SJSA1 (cell line): Measurements from ENCODE around the gene LYRM4. TPM values are rescaled to one million over a fixed set of nuclear protein-coding genes. Genes with fewer than 3 reads are reported as not detected.

Experiments used
- DNase-seq, 2 experiments: peaks; one replicate each; pipeline ENCODE4 v3.0.0-alpha.2; 2015 to 2020; ENCODE audit warnings: low spot score in 2 of 2, low read depth in 1 of 2
- H3K27ac ChIP-seq: fragments of 250-450 bp; sonication (Bioruptor Pico); 2 replicates; pipeline ENCODE4 v1.5.1; 2020; ENCODE audit warnings: mild to moderate bottlenecking, moderate library complexity
- H3K27me3 ChIP-seq: fragments of 250-450 bp; sonication (Bioruptor Pico); replicated peaks from 2 replicates; pipeline ENCODE4 v1.5.1; 2020; ENCODE audit warnings: mild to moderate bottlenecking, moderate library complexity
- H3K36me3 ChIP-seq: fragments of 250-450 bp; sonication (Bioruptor Pico); 2 replicates; pipeline ENCODE4 v1.5.1; 2020; ENCODE audit warnings: mild to moderate bottlenecking
- H3K4me1 ChIP-seq: fragments of 250-450 bp; sonication (Bioruptor Pico); replicated peaks from 2 replicates; pipeline ENCODE4 v1.6.1; 2021; ENCODE audit warnings: mild to moderate bottlenecking
- H3K4me3 ChIP-seq: fragments of 250-450 bp; sonication (Bioruptor Pico); 2 replicates; pipeline ENCODE4 v1.5.1; 2020; ENCODE audit warnings: mild to moderate bottlenecking
- H3K9me3 ChIP-seq: fragments of 250-450 bp; sonication (Bioruptor Pico); replicated peaks from 2 replicates; pipeline ENCODE4 v1.5.1; 2020; ENCODE audit warnings: mild to moderate bottlenecking
- total RNA-seq: library from RNA; depleted of rRNA; stranded (reverse); fragments of >200 nt; shearing (Covaris generic); gene quantifications from 2 replicates; pipeline ENCODE4 v1.2.3, GENCODE V29; 2014

The LYRM4 gene
- total RNA-seq, 1 experiment from 2014 or later, result 23.0 TPM

DNA sequence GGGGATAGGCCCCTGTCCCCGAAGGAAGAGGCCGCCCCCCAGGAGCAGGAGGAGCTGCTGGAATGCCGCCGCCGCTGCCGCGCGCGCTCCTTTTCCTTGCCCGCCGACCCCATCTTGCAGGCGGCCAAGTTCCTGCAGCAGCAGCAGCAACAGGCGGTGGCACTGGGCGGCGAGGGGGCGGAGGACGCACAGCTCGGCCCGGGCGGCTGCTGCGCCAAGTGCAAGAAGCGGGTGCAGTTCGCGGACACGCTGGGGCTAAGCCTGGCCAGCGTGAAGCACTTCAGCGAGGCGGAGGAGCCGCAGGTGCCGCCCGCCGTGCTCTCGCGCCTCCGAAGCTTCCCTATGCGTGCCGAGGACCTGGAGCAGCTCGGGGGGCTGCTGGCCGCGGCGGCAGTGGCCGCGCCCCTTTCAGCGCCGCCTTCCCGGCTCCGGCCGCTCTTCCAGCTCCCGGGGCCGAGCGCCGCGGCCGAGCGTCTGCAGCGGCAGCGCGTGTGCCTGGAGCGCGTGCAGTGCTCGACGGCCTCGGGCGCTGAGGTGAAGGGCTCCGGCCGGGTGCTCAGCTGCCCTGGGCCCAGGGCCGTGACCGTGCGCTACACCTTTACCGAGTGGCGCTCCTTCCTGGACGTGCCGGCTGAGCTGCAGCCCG, 175.0 kb downstream of the LYRM4 start:
- no peaks in the 10 kb centered on the region for H3K9me3 ChIP-seq
- H3K27ac ChIP-seq, result no peak overlapping the region
- H3K4me1 ChIP-seq, result peaks cover 39% of the 10 kb centered on the region
- no peaks in the 10 kb centered on the region for H3K36me3 ChIP-seq
- peaks cover 45% of the 10 kb centered on the region for H3K27me3 ChIP-seq
- H3K4me3 ChIP-seq, result peak overlapping the region; percentile 38
- DNase-seq, result peak in 1 of 2 experiments; percentile 55

DNA sequence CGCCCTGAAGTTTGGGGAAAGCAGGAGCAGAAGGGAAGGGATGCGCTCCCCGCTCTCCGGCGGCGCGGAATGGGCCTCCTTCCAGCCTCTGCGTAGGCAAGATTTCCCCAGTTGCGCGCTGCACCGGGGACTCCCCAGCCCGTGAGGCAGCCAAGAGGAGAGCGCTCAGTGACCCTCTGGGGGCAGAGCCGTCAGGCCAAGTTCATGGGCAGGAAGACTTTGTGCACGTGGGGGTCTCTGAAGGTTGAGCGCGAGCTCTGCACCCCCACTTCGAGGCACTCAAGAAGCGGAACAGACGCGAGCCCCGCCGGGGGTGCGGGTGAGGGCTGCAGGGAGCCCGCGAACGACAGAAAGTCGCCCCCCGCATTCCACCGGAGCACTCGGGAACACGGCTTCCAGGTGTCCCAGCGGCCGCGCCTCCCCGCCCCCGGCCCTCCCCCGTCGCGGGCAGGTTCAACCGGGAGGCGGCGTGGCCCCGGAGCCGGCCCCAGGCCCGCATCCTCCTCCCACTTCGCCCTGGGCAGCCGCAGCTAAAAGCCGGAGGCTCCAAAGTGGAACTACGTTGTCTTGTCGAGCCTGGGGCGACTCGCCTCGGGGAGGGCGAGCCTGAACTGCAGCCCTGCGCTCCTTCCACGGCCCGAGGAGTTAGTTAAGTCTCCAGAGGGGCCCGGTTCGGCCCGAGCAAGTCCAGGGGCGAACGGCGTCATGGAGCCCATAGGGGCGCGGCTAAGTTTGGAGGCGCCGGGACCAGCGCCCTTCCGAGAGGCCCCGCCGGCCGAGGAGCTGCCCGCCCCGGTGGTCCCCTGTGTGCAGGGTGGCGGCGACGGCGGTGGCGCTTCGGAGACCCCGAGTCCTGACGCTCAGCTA, 175.7 kb downstream of the LYRM4 start, which contains the start of gene PPP1R3G:
Gene PPP1R3G (plus strand): TSS at position 561 of the 867 bp plus-strand sequence. CDS start 145 bp downstream, at position 706.
- no peak within 1 kb of the TSS for H3K27ac ChIP-seq
- no peaks in the 10 kb centered on the region for H3K9me3 ChIP-seq
- DNase-seq, result peak; percentile 48 to 55
- H3K36me3 ChIP-seq, result no peaks in the 10 kb centered on the region
- H3K27me3 ChIP-seq, result peaks cover 40% of the 10 kb centered on the region
- H3K4me3 ChIP-seq, result peak within 1 kb of the TSS; percentile 38
- peaks cover 39% of the 10 kb centered on the region for H3K4me1 ChIP-seq

DNA sequence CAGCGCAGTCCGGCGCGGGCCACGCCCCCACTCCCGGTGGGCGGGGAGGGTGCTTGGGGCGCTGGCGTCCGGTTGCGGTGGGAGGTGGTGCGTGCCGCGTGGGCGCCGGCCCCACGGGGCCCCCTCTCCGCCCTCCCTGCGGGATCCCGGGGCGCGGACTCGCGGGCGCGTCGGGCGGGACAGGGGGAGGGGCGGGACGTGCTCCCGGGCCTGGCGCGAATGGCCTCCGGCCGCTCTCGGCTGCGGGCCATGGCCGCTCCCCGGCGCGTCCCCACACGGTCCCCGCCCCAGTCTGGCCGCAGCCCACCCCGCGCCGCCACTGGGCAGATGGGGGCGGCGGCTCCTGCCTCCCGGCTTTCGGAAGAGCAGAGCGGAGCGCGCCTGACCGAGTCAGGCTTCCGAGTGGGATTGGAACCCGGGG, 176.4 kb downstream of the LYRM4 start:
- Histone ChIP-seq H3K27me3 (peaks cover 34% of the 10 kb centered on the region), H3K9me3 (no peaks in the 10 kb centered on the region), H3K4me1 (peaks cover 39% of the 10 kb centered on the region), H3K36me3 (no peaks in the 10 kb centered on the region), H3K4me3 (peak overlapping the region; percentile 38), H3K27ac (no peak overlapping the region)
- DNase-seq, result no peak

DNA sequence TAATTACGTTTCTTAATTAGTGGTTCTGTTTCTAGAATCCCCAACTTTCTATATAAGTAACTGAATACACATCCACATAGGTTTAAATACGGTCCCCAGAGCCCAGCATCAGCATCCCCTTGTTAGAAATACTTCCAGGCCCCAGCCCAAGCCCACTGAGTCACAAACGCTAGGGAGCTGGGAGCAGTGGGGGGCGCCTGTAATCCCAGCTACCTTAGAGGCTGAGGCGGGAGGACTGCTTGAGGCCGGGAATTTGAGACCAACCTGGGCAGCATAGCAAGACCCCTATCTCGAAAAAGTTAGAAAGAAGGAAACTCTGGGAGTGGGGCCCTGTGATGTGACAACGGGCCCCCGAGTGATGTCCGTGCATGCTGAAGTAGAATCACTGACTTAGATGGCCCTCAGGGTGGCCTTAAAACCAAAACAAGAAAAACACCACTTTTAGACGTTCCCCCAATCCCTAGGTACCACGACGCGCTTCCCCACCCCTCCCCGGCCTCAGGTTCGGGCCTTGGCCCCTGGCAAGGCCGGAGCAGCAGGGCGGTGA, 176.9 kb downstream of the LYRM4 start:
- Histone ChIP-seq H3K4me3 (peak overlapping the region; percentile 38), H3K27me3 (peaks cover 29% of the 10 kb centered on the region), H3K4me1 (peaks cover 39% of the 10 kb centered on the region), H3K9me3 (no peaks in the 10 kb centered on the region), H3K36me3 (no peaks in the 10 kb centered on the region), H3K27ac (no peak overlapping the region)
- no peak for DNase-seq

DNA sequence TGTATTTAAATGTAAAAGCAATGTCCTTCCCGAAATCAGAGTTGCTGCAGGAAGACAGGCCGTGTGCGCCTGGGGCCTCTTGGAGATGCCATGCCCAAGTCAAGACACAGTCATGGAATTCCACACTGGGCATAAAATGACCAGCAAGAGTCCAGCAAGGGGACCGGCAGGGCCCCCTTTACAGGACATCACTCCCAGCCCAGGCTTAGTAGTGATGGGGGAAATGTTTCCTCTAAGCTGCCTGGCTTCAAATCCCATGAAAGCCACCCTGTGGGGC, 177.5 kb downstream of the LYRM4 start:
- Histone ChIP-seq H3K4me3 (no peak overlapping the region), H3K4me1 (peaks cover 39% of the 10 kb centered on the region), H3K9me3 (no peaks in the 10 kb centered on the region), H3K36me3 (no peaks in the 10 kb centered on the region), H3K27me3 (peaks cover 26% of the 10 kb centered on the region), H3K27ac (no peak overlapping the region)
- DNase-seq, result no peak

DNA sequence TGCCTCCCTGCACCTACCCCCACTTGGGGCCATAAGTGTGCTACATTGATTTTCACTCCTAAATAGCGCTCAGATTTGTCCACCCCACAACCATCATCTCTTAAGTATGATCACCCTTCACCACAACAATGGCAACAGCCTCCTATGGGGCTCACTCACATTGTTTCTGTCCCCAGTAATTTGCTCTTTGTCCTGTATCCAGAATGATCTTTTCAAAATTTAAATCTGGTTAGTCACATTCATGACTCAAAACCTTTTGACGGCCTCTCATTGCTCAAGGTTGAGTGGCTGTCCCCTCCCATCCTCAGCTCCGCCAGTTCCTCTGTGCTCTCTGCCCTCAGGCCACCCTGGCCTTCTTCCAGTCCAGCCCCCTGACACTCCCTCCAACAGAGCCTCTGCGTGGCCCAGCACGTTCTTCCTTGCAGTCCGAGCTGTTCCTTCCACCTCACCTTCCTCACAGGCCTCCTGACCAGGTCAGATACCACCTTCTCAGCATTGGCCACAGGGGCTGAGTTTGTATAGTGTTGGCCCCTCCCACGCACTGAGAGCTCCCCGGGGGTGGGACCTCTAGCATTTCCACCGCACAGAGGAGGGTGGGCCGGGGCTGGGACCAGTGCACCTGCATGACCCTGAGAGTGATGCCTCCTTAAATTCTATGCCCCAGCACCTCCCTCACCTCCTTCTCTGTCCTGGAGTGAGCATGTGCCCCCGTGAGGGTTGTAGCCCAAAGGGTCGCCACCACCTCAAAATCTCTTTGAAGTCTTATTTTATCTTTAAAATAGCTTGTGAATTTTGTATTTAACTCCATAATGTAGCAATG, 178.1 kb downstream of the LYRM4 start:
- H3K36me3 ChIP-seq, result no peaks in the 10 kb centered on the region
- H3K4me1 ChIP-seq, result peaks cover 39% of the 10 kb centered on the region
- no peaks in the 10 kb centered on the region for H3K9me3 ChIP-seq
- DNase-seq, result peak; percentile 77 to 87
- H3K27ac ChIP-seq, result no peak overlapping the region
- peaks cover 26% of the 10 kb centered on the region for H3K27me3 ChIP-seq
- no peak overlapping the region for H3K4me3 ChIP-seq

DNA sequence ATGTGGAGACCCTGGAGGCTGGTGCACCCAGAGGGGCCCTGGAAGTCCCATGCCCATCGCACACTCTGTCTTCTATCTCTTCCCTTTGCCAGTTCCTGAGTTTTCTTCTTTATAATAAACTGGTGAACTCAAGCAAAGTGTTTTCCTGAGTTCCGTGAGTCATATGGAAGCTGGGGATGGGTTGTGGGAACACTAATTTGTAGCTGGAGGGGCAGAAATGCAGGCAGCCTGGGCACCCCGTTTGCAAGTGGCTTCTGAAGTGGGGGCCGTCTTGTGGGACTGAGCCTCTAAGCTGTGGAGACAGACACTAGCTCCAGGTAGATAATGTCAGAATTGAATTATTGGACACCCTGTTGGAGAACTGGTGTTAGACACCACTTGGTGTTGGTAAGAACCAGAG, 178.8 kb downstream of the LYRM4 start:
- H3K4me1 ChIP-seq, result peaks cover 39% of the 10 kb centered on the region
- H3K27ac ChIP-seq, result no peak overlapping the region
- DNase-seq, result no peak
- H3K36me3 ChIP-seq, result no peaks in the 10 kb centered on the region
- peaks cover 23% of the 10 kb centered on the region for H3K27me3 ChIP-seq
- no peak overlapping the region for H3K4me3 ChIP-seq
- no peaks in the 10 kb centered on the region for H3K9me3 ChIP-seq

DNA sequence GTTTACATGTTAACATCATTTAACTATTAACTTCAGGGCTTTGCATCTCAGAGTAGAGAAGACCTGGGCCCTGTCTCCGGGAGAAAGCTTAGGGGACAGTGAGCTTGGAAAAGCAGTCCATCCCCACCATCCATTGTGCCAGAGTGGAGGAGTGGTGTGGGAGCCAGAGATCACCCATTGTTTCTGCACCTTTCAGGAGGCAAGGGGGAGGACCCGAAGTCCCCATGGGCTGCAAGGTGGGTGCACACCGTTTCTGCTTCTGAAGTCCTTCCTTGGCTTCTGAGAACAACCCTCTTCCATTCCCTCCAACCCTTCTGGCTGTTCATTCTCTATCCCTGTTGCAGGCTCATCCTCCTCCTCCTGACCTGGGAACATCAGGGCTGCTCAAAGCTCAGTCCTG, 179.6 kb downstream of the LYRM4 start:
- H3K27me3 ChIP-seq, result peaks cover 21% of the 10 kb centered on the region
- H3K9me3 ChIP-seq, result no peaks in the 10 kb centered on the region
- H3K36me3 ChIP-seq, result no peaks in the 10 kb centered on the region
- H3K4me3 ChIP-seq, result no peak overlapping the region
- peaks cover 38% of the 10 kb centered on the region for H3K4me1 ChIP-seq
- no peak overlapping the region for H3K27ac ChIP-seq
- no peak for DNase-seq

DNA sequence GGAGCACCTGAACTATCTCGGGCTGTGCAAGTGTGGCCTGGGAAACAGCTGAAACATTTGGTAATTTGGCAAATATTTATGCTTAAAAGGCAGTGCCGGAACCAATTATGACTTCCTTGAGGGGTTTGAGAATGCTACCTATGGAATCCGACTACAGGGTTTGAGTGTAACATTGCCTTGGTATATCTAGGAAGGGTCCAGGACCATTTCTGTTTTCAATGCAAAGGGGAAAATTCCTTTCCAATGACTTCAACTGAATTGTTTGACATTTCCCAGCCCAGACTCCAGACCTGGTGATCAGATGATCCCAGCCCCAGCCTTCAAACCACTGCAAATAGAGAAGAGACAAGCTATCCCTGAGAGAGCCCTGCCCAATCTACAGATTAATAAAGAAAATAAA, 180.2 kb downstream of the LYRM4 start:
- Histone ChIP-seq H3K36me3 (no peaks in the 10 kb centered on the region), H3K27ac (no peak overlapping the region), H3K9me3 (no peaks in the 10 kb centered on the region), H3K27me3 (peaks cover 15% of the 10 kb centered on the region), H3K4me1 (peaks cover 32% of the 10 kb centered on the region), H3K4me3 (no peak overlapping the region)
- DNase-seq, result no peak

DNA sequence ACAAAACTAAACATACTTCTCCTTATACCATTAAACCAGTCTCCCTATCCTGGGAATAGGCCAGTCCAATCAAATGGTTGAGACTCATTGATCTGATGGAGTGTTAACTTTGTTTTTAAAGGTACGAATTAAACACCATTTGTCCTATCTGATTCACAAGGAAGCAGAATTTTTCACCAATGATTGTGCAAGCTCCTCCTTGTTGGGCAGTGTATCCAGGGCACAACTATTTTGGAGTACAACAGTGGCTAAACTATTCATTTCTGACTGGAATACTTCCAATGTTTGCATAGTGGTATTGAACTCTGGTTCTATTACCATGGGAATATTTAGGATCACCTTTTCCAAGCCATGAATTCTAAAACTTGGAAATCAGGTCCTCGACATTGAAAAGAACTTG, 181.1 kb downstream of the LYRM4 start:
- H3K9me3 ChIP-seq, result no peaks in the 10 kb centered on the region

DNA sequence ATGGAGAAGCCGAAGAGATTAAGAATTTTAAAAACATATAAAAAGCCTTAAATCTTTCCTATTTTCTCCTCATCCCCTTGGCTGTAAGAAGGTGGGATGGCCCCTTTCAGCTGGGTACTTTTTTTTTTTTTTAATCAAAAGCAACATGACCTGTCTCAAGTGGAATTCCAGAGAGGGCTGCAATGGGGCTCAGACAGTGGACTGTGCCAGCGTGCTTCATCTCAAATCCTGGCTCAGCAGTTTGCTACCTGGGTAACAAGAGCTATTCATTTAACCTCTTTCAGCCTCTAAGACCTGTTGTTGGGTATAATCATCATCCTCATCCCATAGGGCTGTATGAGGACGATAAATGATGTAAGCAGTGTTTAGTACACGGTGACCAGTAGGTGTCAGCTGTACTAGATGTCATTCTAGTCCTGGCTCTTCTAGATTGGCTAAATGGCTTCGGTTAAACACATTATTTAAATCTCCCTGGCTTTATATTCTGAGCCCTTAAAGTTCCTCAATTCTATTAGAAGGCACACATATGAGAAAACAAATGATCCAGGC, 182.6 kb downstream of the LYRM4 start:
- Histone ChIP-seq H3K4me3 (no peak overlapping the region), H3K9me3 (no peaks in the 10 kb centered on the region)
- no peak for DNase-seq

More for the DNA sequence above, 181.1 kb downstream of the LYRM4 start:
- H3K36me3 ChIP-seq, result no peaks in the 10 kb centered on the region
- H3K27ac ChIP-seq, result no peak overlapping the region
- no peak for DNase-seq
- no peak overlapping the region for H3K4me3 ChIP-seq
- peaks cover 8% of the 10 kb centered on the region for H3K27me3 ChIP-seq
- peaks cover 24% of the 10 kb centered on the region for H3K4me1 ChIP-seq

DNA sequence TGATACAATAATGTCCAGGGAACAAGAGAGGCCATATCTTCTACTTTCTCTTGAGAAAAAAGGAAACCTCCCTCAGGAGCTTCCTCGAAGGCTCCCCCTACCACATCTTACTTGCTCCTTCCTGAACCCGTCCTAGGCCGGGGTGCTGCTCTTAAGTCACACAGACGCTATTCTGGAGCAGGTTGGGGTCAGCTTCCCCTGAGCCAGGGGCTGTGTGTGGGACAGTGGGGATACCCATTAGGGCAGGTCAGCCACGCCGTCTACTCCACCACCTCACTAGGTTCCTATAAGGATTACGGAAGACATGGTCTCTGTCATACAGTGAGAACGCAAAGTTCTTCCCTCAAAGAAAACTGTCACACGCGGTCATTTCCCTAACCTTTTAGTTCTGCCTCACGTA, 183.8 kb downstream of the LYRM4 start:
- H3K4me1 ChIP-seq, result peaks cover 3% of the 10 kb centered on the region
- no peaks in the 10 kb centered on the region for H3K9me3 ChIP-seq
- no peaks in the 10 kb centered on the region for H3K36me3 ChIP-seq
- no peaks in the 10 kb centered on the region for H3K27me3 ChIP-seq
- no peak overlapping the region for H3K27ac ChIP-seq
- DNase-seq, result no peak
- no peak overlapping the region for H3K4me3 ChIP-seq

More for the DNA sequence above, 182.6 kb downstream of the LYRM4 start:
- H3K4me1 ChIP-seq, result peaks cover 16% of the 10 kb centered on the region
- H3K27ac ChIP-seq, result no peak overlapping the region
- H3K36me3 ChIP-seq, result no peaks in the 10 kb centered on the region
- H3K27me3 ChIP-seq, result no peaks in the 10 kb centered on the region

DNA sequence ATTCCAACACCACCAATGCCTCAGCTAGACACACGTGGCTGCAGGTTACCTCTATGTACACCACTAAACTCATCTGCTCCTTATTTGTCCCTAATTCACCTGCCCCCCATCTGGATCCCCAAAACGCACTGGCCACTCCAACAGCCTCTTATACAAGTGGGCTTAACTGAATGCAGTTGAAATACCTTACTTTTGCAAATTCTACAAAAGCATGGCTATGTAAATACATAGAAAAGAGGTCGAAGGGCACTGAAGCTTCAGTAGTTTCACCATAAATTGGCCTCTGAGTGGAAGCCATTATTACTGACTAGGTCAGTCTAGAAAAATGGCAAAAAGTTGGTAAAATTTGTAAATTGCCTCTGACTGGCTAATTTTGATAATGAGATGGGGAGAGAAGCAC, 186.8 kb downstream of the LYRM4 start:
- H3K9me3 ChIP-seq, result no peaks in the 10 kb centered on the region
- no peaks in the 10 kb centered on the region for H3K27me3 ChIP-seq
- H3K4me3 ChIP-seq, result no peak overlapping the region
- no peaks in the 10 kb centered on the region for H3K36me3 ChIP-seq
- DNase-seq, result no peak
- no peak overlapping the region for H3K27ac ChIP-seq
- H3K4me1 ChIP-seq, result no peaks in the 10 kb centered on the region
